BE2C (cell line): ENCODE data around the gene OR1J1. TPM values are rescaled to one million over a fixed set of nuclear protein-coding genes. Genes with fewer than 3 reads are reported as not detected.

ENCODE experiments used
- DNase-seq: peaks from one replicate; pipeline ENCODE4 v3.0.0-alpha.2; 2020
- H3K27me3 ChIP-seq: fragments of 250-450 bp; sonication (Bioruptor Pico); 2 replicates; pipeline ENCODE4 v1.5.1; 2020; ENCODE audit warnings: mild to moderate bottlenecking
- H3K36me3 ChIP-seq: fragments of 250-450 bp; sonication (Bioruptor Pico); 2 replicates; pipeline ENCODE4 v1.5.1; 2020; ENCODE audit warnings: mild to moderate bottlenecking
- H3K4me1 ChIP-seq: fragments of 250-450 bp; sonication (Bioruptor Pico); 2 replicates; pipeline ENCODE4 v1.5.1; 2020
- H3K4me3 ChIP-seq: 2 replicates; pipeline ENCODE4 v1.5.1; 2011; ENCODE audit warnings: low read depth, low read length
- H3K9me3 ChIP-seq: fragments of 250-450 bp; sonication (Bioruptor Pico); 2 replicates; pipeline ENCODE4 v1.5.1; 2020
- CTCF ChIP-seq: IDR thresholded peaks from 2 replicates; pipeline ENCODE4 v1.5.1; 2012; ENCODE audit warnings: mild to moderate bottlenecking, low read depth, low read length
- polyA plus RNA-seq: library from polyadenylated mRNA; unstranded; fragments of >200 nt; gene quantifications from one replicate; pipeline ENCODE4 v1.2.1, GENCODE V29; 2012; ENCODE audit warnings: low read depth, missing spikeins; ENCODE audit not compliant: insufficient read length, insufficient read depth

Gene OR1J1
- polyA plus RNA-seq: not detected

DNA sequence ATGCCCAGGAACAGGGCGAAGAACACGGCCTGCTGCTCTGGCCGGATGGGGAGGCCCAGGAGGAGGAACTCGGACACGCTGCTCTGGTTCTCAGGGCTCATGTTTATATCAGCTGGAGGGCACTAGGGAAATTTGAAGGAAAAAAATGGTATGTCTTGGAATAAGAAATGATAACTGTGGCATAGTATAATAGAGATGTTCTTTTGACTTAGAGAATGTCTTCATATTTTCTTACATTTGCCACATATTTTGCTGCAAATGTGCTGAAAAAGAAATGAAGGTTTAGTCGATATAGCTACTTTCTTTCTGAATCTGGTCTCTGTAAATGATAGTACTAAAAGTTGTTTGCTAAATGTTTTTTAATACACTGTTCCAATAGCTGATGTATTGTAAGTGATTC lies at the start of gene OR1J1:
Gene OR1J1 (minus strand): TSS at position 101 of the 400 bp plus-strand sequence. CDS start 0 bp downstream, at position 101.
- no peaks in the 10 kb centered on the region for H3K9me3 ChIP-seq
- no peak for TF ChIP-seq CTCF
- H3K4me1 ChIP-seq: no peaks in the 10 kb centered on the region
- H3K4me3 ChIP-seq: no peak within 1 kb of the TSS
- peaks cover 13% of the 10 kb centered on the region for H3K27me3 ChIP-seq
- H3K36me3 ChIP-seq: no peaks in the 10 kb centered on the region
- no peak for DNase-seq

DNA sequence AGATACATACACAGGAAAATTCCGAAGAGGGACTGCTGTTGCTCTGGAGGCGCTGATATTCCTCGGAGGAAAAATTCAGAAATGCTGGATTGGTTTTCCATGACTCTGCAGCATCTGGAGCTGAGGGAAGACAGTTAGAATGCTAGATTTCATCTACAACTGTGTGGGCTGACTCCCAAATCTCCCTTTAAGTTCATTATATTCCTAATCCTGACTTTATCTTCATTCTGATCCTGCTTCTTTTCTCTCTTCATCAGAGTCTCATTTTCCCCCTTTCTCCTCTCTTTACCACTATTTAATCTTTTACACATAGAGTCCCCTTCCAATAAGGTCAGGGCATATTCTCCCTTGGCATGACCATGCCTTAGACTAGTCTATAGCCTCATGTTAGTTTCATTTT lies 49.5 kb upstream of the OR1J1 start, which contains the start of gene OR1N1:
Gene OR1N1 (minus strand): TSS at position 101 of the 400 bp plus-strand sequence. CDS start 0 bp downstream, at position 101.
- Histone ChIP-seq H3K27me3 (peaks cover 12% of the 10 kb centered on the region; the same call in 1 of the 2 replicates), H3K36me3 (no peaks in the 10 kb centered on the region), H3K9me3 (no peaks in the 10 kb centered on the region), H3K4me1 (no peaks in the 10 kb centered on the region), H3K4me3 (no peak within 1 kb of the TSS)
- TF ChIP-seq CTCF: no peak
- no peak for DNase-seq

GRCh38 chr9:122526602-122527001 lies 48.9 kb upstream of the OR1J1 start:
- no peak for DNase-seq
- Histone ChIP-seq H3K9me3 (no peaks in the 10 kb centered on the region), H3K4me3 (no peak overlapping the region), H3K27me3 (peaks cover 12% of the 10 kb centered on the region; the same call in 1 of the 2 replicates), H3K4me1 (no peaks in the 10 kb centered on the region), H3K36me3 (no peaks in the 10 kb centered on the region)
- TF ChIP-seq CTCF: no peak

DNA sequence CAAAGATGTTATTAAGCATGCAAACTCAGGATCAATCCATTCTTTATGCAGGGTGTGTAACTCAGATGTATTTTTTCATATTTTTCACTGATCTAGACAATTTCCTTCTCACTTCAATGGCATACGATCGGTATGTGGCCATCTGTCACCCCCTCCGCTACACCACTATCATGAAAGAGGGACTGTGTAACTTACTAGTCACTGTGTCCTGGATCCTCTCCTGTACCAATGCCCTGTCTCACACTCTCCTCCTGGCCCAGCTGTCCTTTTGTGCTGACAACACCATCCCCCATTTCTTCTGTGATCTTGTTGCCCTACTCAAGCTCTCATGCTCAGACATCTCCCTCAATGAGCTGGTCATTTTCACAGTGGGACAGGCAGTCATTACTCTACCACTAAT lies 41.6 kb upstream of the OR1J1 start:
- Histone ChIP-seq H3K27me3 (peaks cover 9% of the 10 kb centered on the region), H3K4me3 (no peak overlapping the region), H3K36me3 (no peaks in the 10 kb centered on the region), H3K4me1 (no peaks in the 10 kb centered on the region), H3K9me3 (no peaks in the 10 kb centered on the region)
- TF ChIP-seq CTCF: no peak
- DNase-seq: no peak

DNA sequence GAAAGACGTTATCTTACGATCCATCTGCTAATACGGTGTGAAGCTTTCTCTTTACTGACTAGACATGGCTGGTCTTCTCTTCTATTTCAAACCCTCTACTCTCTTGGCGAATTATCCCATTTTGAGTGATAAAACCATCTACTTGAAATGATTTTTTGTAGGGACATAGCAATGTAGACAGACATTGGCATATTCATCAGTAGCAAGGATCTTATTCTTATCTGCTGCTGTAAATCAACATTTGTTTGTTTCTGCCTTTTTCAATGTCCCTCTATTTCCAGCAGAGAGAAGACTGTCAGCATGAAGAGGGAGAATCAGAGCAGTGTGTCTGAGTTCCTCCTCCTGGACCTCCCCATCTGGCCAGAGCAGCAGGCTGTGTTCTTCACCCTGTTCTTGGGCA lies 41.1 kb upstream of the OR1J1 start, which contains the start of gene OR1J4:
Gene OR1J4 (plus strand): TSS at position 301 of the 400 bp plus-strand sequence. CDS start 0 bp downstream, at position 301.
- no peak for DNase-seq
- H3K36me3 ChIP-seq: no peaks in the 10 kb centered on the region
- H3K4me3 ChIP-seq: no peak within 1 kb of the TSS
- no peak for TF ChIP-seq CTCF
- no peaks in the 10 kb centered on the region for H3K9me3 ChIP-seq
- no peaks in the 10 kb centered on the region for H3K4me1 ChIP-seq
- peaks cover 9% of the 10 kb centered on the region for H3K27me3 ChIP-seq

GRCh38 chr9:122518226-122518625 lies 40.5 kb upstream of the OR1J1 start:
- Histone ChIP-seq H3K27me3 (peaks cover 9% of the 10 kb centered on the region), H3K9me3 (no peaks in the 10 kb centered on the region), H3K4me3 (no peak overlapping the region), H3K4me1 (no peaks in the 10 kb centered on the region), H3K36me3 (no peaks in the 10 kb centered on the region)
- TF ChIP-seq CTCF: no peak
- no peak for DNase-seq
